Measurements from ENCODE around the gene HSD17B1. TPM values are rescaled to one million over a fixed set of nuclear protein-coding genes. Genes with fewer than 3 reads are reported as not detected.

Gene HSD17B1
- total RNA-seq, 1 donor from 2014 or later = 4.1 TPM

DNA sequence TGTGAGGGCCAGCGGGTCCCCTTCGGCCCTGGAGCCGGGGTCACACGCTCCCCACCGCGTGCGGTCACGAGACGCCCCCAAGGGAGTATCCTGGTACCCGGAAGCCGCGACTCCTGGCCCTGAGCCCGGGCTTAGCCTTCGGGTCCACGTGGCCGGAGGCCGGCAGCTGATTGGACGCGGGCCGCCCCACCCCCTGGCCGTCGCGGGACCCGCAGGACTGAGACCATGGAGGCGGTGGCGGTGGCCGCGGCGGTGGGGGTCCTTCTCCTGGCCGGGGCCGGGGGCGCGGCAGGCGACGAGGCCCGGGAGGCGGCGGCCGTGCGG is 16.7 kb upstream of the HSD17B1 start, which contains the start of gene NAGLU:
TSS of gene NAGLU (plus strand) at position 194 of the 324 bp plus-strand sequence. CDS start at position 226, 32 bp downstream.
- no peak for TF ChIP-seq CTCF (IDR thresholded peaks at IDR 0.05; ENCODE audit: partially characterized antibody, unreplicated experiment)
- H3K4me1 Mint-ChIP-seq (ENCODE audit: low read depth, unreplicated experiment) = peaks cover 24% of the 10 kb centered on the region
- H3K4me3 Mint-ChIP-seq (ENCODE audit: unreplicated experiment) = peak within 1 kb of the TSS; percentile 94
- peak; percentile 96 for DNase-seq
- H3K27ac Mint-ChIP-seq (ENCODE audit: unreplicated experiment) = peak within 1 kb of the TSS; percentile 100
- no peaks in the 10 kb centered on the region for H3K36me3 Mint-ChIP-seq (ENCODE audit: unreplicated experiment)
- peaks cover 14% of the 10 kb centered on the region for H3K9me3 Mint-ChIP-seq (ENCODE audit: unreplicated experiment)
- H3K27me3 Mint-ChIP-seq (ENCODE audit: unreplicated experiment) = peaks cover 11% of the 10 kb centered on the region

- TF ChIP-seq CTCF (IDR thresholded peaks at IDR 0.05; ENCODE audit: partially characterized antibody, unreplicated experiment) = no peak
- Mint-ChIP-seq H3K4me3 (ENCODE audit: unreplicated experiment) (peak overlapping the region; percentile 94), H3K27me3 (ENCODE audit: unreplicated experiment) (peaks cover 11% of the 10 kb centered on the region), H3K9me3 (ENCODE audit: unreplicated experiment) (peaks cover 14% of the 10 kb centered on the region), H3K36me3 (ENCODE audit: unreplicated experiment) (no peaks in the 10 kb centered on the region), H3K4me1 (ENCODE audit: low read depth, unreplicated experiment) (peaks cover 24% of the 10 kb centered on the region), H3K27ac (ENCODE audit: unreplicated experiment) (peak overlapping the region; percentile 100)
- DNase-seq = peak; percentile 90
Observed at GRCh38 chr17:42536372-42537155, 16.2 kb upstream of the HSD17B1 start.

GRCh38 chr17:42537156-42537805 is 15.4 kb upstream of the HSD17B1 start:
- Mint-ChIP-seq H3K36me3 (ENCODE audit: unreplicated experiment) (no peaks in the 10 kb centered on the region), H3K27ac (ENCODE audit: unreplicated experiment) (peak overlapping the region; percentile 100), H3K9me3 (ENCODE audit: unreplicated experiment) (peaks cover 11% of the 10 kb centered on the region), H3K4me1 (ENCODE audit: low read depth, unreplicated experiment) (peaks cover 22% of the 10 kb centered on the region), H3K27me3 (ENCODE audit: unreplicated experiment) (peaks cover 11% of the 10 kb centered on the region), H3K4me3 (ENCODE audit: unreplicated experiment) (peak overlapping the region; percentile 94)
- TF ChIP-seq CTCF (IDR thresholded peaks at IDR 0.05; ENCODE audit: partially characterized antibody, unreplicated experiment) = no peak
- no peak for DNase-seq

- H3K27me3 Mint-ChIP-seq (ENCODE audit: unreplicated experiment) = peaks cover 11% of the 10 kb centered on the region
- peak overlapping the region; percentile 94 for H3K4me3 Mint-ChIP-seq (ENCODE audit: unreplicated experiment)
- peak overlapping the region; percentile 100 for H3K27ac Mint-ChIP-seq (ENCODE audit: unreplicated experiment)
Observed at GRCh38 chr17:42537826-42538451, 14.8 kb upstream of the HSD17B1 start.

More at GRCh38 chr17:42537826-42538451, 14.8 kb upstream of the HSD17B1 start:
- no peak for TF ChIP-seq CTCF (IDR thresholded peaks at IDR 0.05; ENCODE audit: partially characterized antibody, unreplicated experiment)
- H3K4me1 Mint-ChIP-seq (ENCODE audit: low read depth, unreplicated experiment) = peaks cover 22% of the 10 kb centered on the region
- no peaks in the 10 kb centered on the region for H3K36me3 Mint-ChIP-seq (ENCODE audit: unreplicated experiment)
- no peak for DNase-seq
- H3K9me3 Mint-ChIP-seq (ENCODE audit: unreplicated experiment) = peaks cover 11% of the 10 kb centered on the region

Measured in glutamatergic neuron (in vitro differentiated cells).